Parathyroid adenoma (tissue), 2 donors: ENCODE data around the gene PSEN1.

Experiments
- H2AFZ ChIP-seq: fragments of 300-600 bp; sonication (generic); one replicate; pipeline ENCODE4 v1.7.0; 2017; ENCODE audit warnings: antibody characterized with exemption, mild to moderate bottlenecking
- H3K27ac ChIP-seq: fragments of 300-600 bp; sonication (generic); one replicate; pipeline ENCODE4 v1.7.0; 2017
- H3K27me3 ChIP-seq: fragments of 300-600 bp; sonication (generic); one replicate; pipeline ENCODE4 v1.7.0; 2017; ENCODE audit warnings: low read length; ENCODE audit not compliant: control insufficient read depth, insufficient read depth
- H3K36me3 ChIP-seq: fragments of 300-600 bp; sonication (generic); one replicate; pipeline ENCODE4 v1.7.0; 2017; ENCODE audit warnings: low read length; ENCODE audit not compliant: control insufficient read depth, insufficient read depth
- H3K4me1 ChIP-seq: fragments of 300-600 bp; sonication (generic); one replicate; pipeline ENCODE4 v1.7.0; 2017; ENCODE audit warnings: control low read depth
- H3K4me2 ChIP-seq: fragments of 300-600 bp; sonication (generic); one replicate; pipeline ENCODE4 v1.7.0; 2017; ENCODE audit warnings: low read length
- H3K4me3 ChIP-seq: fragments of 300-600 bp; sonication (generic); one replicate; pipeline ENCODE4 v1.7.0; 2017; ENCODE audit warnings: low read depth, low read length
- H3K79me2 ChIP-seq: fragments of 300-600 bp; sonication (generic); one replicate; pipeline ENCODE4 v1.7.0; 2017; ENCODE audit warnings: control low read depth
- H3K9ac ChIP-seq: fragments of 300-600 bp; sonication (generic); one replicate; pipeline ENCODE4 v1.7.0; 2017; ENCODE audit warnings: mild to moderate bottlenecking
- H3K9me3 ChIP-seq: fragments of 300-600 bp; sonication (generic); one replicate; pipeline ENCODE4 v1.7.0; 2017; ENCODE audit warnings: low read length; ENCODE audit not compliant: control insufficient read depth
- CTCF ChIP-seq: fragments of 300-600 bp; sonication (generic); IDR thresholded peaks from one replicate; pipeline ENCODE4 v1.7.0; 2017; ENCODE audit warnings: antibody characterized with exemption, mild to moderate bottlenecking
- donor health status: primary hyperparathyroidism.

The PSEN1 gene

GRCh38 chr14:73136387-73137225, at the start of gene PSEN1:
PSEN1 (plus strand) TSS chr14:73136507; CDS start chr14:73148020, 11,513 bp downstream.
- H3K9me3 ChIP-seq, result no peaks in the 10 kb centered on the region
- peak within 1 kb of the TSS; percentile 54 for H3K9ac ChIP-seq
- peak within 1 kb of the TSS; percentile 94 for H3K4me3 ChIP-seq
- H3K79me2 ChIP-seq, result peaks cover 30% of the 10 kb centered on the region
- H3K27me3 ChIP-seq, result no peaks in the 10 kb centered on the region
- H2AFZ ChIP-seq, result peak within 1 kb of the TSS; percentile 94
- TF ChIP-seq CTCF, result no peak
- no peaks in the 10 kb centered on the region for H3K36me3 ChIP-seq
- peak within 1 kb of the TSS; percentile 98 for H3K4me2 ChIP-seq
- H3K27ac ChIP-seq, result peak within 1 kb of the TSS; percentile 77
- H3K4me1 ChIP-seq, result no peaks in the 10 kb centered on the region

GRCh38 chr14:73091044-73091443, 45.3 kb upstream of the PSEN1 start:
- H3K27ac ChIP-seq, result no peak overlapping the region
- H2AFZ ChIP-seq, result no peak overlapping the region
- no peak overlapping the region for H3K4me3 ChIP-seq
- no peak overlapping the region for H3K4me2 ChIP-seq
- no peaks in the 10 kb centered on the region for H3K36me3 ChIP-seq
- H3K27me3 ChIP-seq, result no peaks in the 10 kb centered on the region
- peaks cover 50% of the 10 kb centered on the region for H3K79me2 ChIP-seq
- H3K9ac ChIP-seq, result no peak overlapping the region
- H3K4me1 ChIP-seq, result no peaks in the 10 kb centered on the region
- H3K9me3 ChIP-seq, result no peaks in the 10 kb centered on the region
- no peak for TF ChIP-seq CTCF

GRCh38 chr14:73097421-73097820, 38.9 kb upstream of the PSEN1 start:
- no peak overlapping the region for H2AFZ ChIP-seq
- H3K27me3 ChIP-seq, result no peaks in the 10 kb centered on the region
- no peaks in the 10 kb centered on the region for H3K36me3 ChIP-seq
- peaks cover 13% of the 10 kb centered on the region for H3K79me2 ChIP-seq
- H3K9ac ChIP-seq, result no peak overlapping the region
- no peak overlapping the region for H3K4me3 ChIP-seq
- no peak for TF ChIP-seq CTCF
- no peaks in the 10 kb centered on the region for H3K4me1 ChIP-seq
- H3K4me2 ChIP-seq, result no peak overlapping the region
- H3K9me3 ChIP-seq, result no peaks in the 10 kb centered on the region
- H3K27ac ChIP-seq, result no peak overlapping the region

GRCh38 chr14:73100334-73100733, 36.0 kb upstream of the PSEN1 start:
- Histone ChIP-seq H3K4me3 (no peak overlapping the region), H3K27me3 (no peaks in the 10 kb centered on the region), H3K9me3 (no peaks in the 10 kb centered on the region), H3K36me3 (no peaks in the 10 kb centered on the region), H2AFZ (no peak overlapping the region), H3K79me2 (peaks cover 11% of the 10 kb centered on the region), H3K27ac (no peak overlapping the region), H3K4me1 (no peaks in the 10 kb centered on the region), H3K9ac (no peak overlapping the region), H3K4me2 (no peak overlapping the region)
- TF ChIP-seq CTCF, result no peak
